HL-60 (cell line): ENCODE measurements around the gene MAEA.

ENCODE experiments used
- DNase-seq, 2 experiments: peaks; one replicate each; pipeline ENCODE4 v3.0.0-alpha.2; 2010 to 2020; ENCODE audit warnings: low read depth in 1 of 2, low spot score in 1 of 2
- H3K27ac ChIP-seq: fragments of 250-450 bp; sonication (Bioruptor Pico); replicated peaks from 2 replicates; pipeline ENCODE4 v1.5.1; 2020; ENCODE audit warnings: mild to moderate bottlenecking, moderate library complexity
- H3K27me3 ChIP-seq: fragments of 250-450 bp; sonication (Bioruptor Pico); 2 replicates; pipeline ENCODE4 v1.5.1; 2021; ENCODE audit warnings: mild to moderate bottlenecking, moderate library complexity; ENCODE audit not compliant: insufficient read depth, poor library complexity, severe bottlenecking
- H3K4me3 ChIP-seq: replicated peaks from 2 replicates; pipeline ENCODE4 v1.5.1; 2011; ENCODE audit warnings: mild to moderate bottlenecking, control low read depth, low read length; ENCODE audit not compliant: insufficient read depth
- CTCF ChIP-seq: IDR thresholded peaks from one replicate; pipeline ENCODE4 v1.5.1; 2011; ENCODE audit warnings: low read length, control low read depth, inconsistent platforms; ENCODE audit not compliant: insufficient read depth
- GABPA ChIP-seq: IDR thresholded peaks from 2 replicates; pipeline ENCODE4 v1.6.1; 2012; ENCODE audit warnings: low read depth
- POLR2AphosphoS5 ChIP-seq: IDR thresholded peaks from 2 replicates; pipeline ENCODE4 v1.6.1; 2012; ENCODE audit warnings: low read depth
- REST ChIP-seq: IDR thresholded peaks from 2 replicates; pipeline ENCODE4 v1.6.1; 2012; ENCODE audit warnings: low read depth; ENCODE audit not compliant: insufficient replicate concordance
- SPI1 ChIP-seq: IDR thresholded peaks from 2 replicates; pipeline ENCODE4 v1.6.1; 2012; ENCODE audit warnings: low read depth, mild to moderate bottlenecking, borderline replicate concordance

MAEA gene

GRCh38 chr4:1373892-1374705, 84.4 kb downstream of the MAEA start:
- no peak for TF ChIP-seq CTCF
- no peak for TF ChIP-seq SPI1
- DNase-seq = no peak
- H3K27ac ChIP-seq = no peak overlapping the region

GRCh38 chr4:1374706-1375045, 85.0 kb downstream of the MAEA start:
- H3K27ac ChIP-seq = no peak overlapping the region
- H3K4me3 ChIP-seq = no peak overlapping the region
- DNase-seq = no peak
- no peaks in the 10 kb centered on the region for H3K27me3 ChIP-seq
- TF ChIP-seq GABPA (no peak), CTCF (no peak), SPI1 (no peak), REST (no peak), POLR2AphosphoS5 (no peak)

More at GRCh38 chr4:1373892-1374705, 84.4 kb downstream of the MAEA start:
- no peak overlapping the region for H3K4me3 ChIP-seq
- no peaks in the 10 kb centered on the region for H3K27me3 ChIP-seq

- no peak overlapping the region for H3K4me3 ChIP-seq
- H3K27ac ChIP-seq = no peak overlapping the region
- TF ChIP-seq GABPA (no peak), POLR2AphosphoS5 (no peak), SPI1 (no peak), REST (no peak), CTCF (no peak)
- no peaks in the 10 kb centered on the region for H3K27me3 ChIP-seq
- no peak for DNase-seq
Measured at GRCh38 chr4:1375051-1375721, 85.5 kb downstream of the MAEA start.

GRCh38 chr4:1375761-1376322, 86.2 kb downstream of the MAEA start:
- no peak for DNase-seq
- TF ChIP-seq REST (no peak), SPI1 (no peak), CTCF (no peak)
- Histone ChIP-seq H3K27ac (no peak overlapping the region), H3K27me3 (no peaks in the 10 kb centered on the region), H3K4me3 (no peak overlapping the region)
